Measurements from ENCODE around the gene GOLGA5. TPM values are rescaled to one million over a fixed set of nuclear protein-coding genes. Genes with fewer than 3 reads are reported as not detected.
A peak's percentile ranks its signal among the peaks of the same experiment; 100 is the strongest.

GOLGA5 gene
- total and polyA plus RNA-seq, 12 donors, result 18.5 to 27.7 (median 21.9) TPM

DNA sequence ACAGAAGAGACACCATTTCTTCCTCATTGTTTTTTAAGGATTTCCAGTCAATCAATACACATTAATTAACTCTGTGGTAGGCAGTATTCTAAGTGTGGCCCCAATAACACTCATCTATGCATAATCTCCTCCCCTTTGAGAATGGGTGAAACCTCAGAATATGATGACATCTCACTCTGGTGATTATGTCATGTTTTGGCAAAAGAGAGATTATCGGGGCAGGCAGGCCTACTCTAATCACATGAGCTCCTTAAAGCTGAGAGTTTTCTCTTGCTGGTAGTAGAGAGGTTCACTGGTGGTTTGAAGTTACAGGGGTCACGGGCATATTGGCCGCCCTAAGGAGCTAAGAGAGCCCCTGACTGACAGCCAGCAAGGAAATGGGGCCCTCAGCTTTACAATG lies 38.6 kb upstream of the GOLGA5 start:
- H3K4me3 ChIP-seq, result no peak overlapping the region
- TF ChIP-seq, protein P1, sequence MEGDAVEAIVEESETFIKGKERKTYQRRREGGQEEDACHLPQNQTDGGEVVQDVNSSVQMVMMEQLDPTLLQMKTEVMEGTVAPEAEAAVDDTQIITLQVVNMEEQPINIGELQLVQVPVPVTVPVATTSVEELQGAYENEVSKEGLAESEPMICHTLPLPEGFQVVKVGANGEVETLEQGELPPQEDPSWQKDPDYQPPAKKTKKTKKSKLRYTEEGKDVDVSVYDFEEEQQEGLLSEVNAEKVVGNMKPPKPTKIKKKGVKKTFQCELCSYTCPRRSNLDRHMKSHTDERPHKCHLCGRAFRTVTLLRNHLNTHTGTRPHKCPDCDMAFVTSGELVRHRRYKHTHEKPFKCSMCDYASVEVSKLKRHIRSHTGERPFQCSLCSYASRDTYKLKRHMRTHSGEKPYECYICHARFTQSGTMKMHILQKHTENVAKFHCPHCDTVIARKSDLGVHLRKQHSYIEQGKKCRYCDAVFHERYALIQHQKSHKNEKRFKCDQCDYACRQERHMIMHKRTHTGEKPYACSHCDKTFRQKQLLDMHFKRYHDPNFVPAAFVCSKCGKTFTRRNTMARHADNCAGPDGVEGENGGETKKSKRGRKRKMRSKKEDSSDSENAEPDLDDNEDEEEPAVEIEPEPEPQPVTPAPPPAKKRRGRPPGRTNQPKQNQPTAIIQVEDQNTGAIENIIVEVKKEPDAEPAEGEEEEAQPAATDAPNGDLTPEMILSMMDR (IDR thresholded peaks at IDR 0.05), result no peak
- H3K4me1 ChIP-seq, result peaks cover 0 to 48% (median 5%) of the 10 kb centered on the region in 9 donors
- H3K36me3 ChIP-seq, result no peaks in the 10 kb centered on the region
- intact Hi-C loops (cut with DNase I), result no loop called here
- no peaks in the 10 kb centered on the region for H3K27me3 ChIP-seq
- ATAC-seq, result peak in 1 of 8 donors; percentile 30
- H3K27ac ChIP-seq, result peak overlapping the region in 1 of 10 donors; percentile 45
- WGBS, 2 donors, result 58 to 60% methylated on average over 3 of the region's 3 CpGs
- no peaks in the 10 kb centered on the region for H3K9me3 ChIP-seq
- no peak for DNase-seq

DNA sequence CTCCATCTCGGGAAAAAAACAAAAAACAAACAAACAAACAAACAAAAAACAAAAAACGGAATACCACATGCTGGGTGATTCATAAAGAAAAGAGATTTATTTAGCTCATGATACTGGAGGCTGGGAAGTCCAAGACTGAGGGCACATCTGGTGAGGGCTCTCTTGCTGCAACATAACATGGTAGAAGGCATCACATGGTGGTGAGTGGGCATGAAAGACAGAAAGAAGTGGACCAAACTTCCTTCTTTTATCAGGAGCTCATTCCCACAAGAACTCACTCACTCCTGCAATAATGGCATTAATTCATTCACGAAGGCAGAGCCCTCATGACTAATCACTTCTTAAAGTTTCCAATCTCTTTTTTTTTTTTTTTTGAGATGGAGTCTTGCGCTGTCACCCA lies 37.7 kb upstream of the GOLGA5 start:
- intact Hi-C loops (cut with DNase I), result no loop called here
- Histone ChIP-seq H3K9me3 (no peaks in the 10 kb centered on the region), H3K36me3 (no peaks in the 10 kb centered on the region), H3K4me3 (no peak overlapping the region), H3K4me1 (peaks cover 0 to 39% (median 4%) of the 10 kb centered on the region in 9 donors), H3K27ac (no peak overlapping the region), H3K27me3 (no peaks in the 10 kb centered on the region)
- DNase-seq (no peak), ATAC-seq (no peak)
- TF ChIP-seq, protein P1 (IDR thresholded peaks at IDR 0.05), result no peak
- WGBS, 2 donors, result 89 to 93% methylated on average over 4 of the region's 4 CpGs

DNA sequence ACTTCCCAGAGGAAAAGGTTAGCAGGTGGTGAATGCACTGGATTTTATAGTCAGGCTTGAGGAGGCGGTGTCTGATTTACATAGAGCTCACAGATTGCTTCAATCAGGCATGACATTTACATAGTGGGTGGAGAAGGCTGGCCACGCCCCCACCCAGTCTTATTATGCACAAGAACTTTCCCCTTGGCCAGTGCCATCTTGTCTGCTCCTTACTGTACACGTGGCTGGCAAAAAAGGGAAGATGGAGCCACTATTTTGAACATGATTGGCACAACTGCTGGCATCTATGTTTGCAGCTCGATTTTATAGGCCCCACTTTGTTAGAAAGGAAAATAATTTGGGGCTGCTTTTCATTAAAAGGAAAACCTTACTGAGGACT lies 34.8 kb upstream of the GOLGA5 start:
- no peak overlapping the region for H3K27ac ChIP-seq
- no peak for ATAC-seq
- 69 to 73% methylated on average over 4 of the region's 4 CpGs for WGBS, 2 donors
- H3K9me3 ChIP-seq, result no peaks in the 10 kb centered on the region
- no peaks in the 10 kb centered on the region for H3K36me3 ChIP-seq
- no peaks in the 10 kb centered on the region for H3K27me3 ChIP-seq
- TF ChIP-seq, protein P1 (IDR thresholded peaks at IDR 0.05), result no peak
- no peak overlapping the region for H3K4me3 ChIP-seq
- no peak for DNase-seq
- intact Hi-C loops (cut with DNase I), result no loop called here
- peaks cover 0 to 18% (median 0%) of the 10 kb centered on the region in 9 donors for H3K4me1 ChIP-seq

DNA sequence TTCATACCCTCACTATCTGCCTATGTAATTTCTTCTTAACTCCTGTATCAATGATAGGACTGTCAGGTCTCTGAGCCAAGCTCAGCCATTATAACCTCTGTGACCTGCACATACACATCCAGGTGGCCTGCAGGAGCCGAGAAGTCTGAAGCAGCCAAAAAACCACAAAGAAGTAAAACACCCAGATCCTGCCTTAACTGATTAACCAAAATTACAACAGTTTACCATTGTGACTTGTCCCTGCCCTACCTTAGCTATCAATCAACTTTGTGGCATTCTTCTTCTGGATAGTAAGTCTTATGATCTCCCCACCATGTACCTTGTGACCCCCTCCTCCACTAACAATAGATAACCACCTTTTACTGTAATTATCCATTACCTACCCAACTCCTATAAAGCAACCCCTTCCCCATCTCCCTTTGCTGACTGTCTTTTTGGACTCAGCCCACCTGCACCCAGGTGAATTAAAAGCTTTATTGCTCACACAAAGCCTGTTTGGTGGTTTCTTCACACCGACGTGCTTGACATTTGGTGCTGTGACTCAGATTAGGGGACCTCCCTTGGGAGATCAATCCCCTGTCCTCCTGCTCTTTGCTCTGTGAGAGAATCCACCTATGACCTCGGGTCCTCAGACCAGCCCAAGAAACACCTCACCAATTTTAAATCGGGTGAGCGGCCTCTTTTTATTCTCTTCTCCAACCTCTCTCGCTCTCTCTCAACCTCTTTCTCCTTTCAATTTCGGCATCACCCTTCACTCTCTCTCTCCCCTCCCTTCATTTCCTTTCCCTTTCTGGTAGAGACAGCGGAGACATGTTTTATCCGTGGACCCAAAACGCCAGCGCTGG lies 34.2 kb upstream of the GOLGA5 start:
- intact Hi-C loops (cut with DNase I), result no loop called here
- H3K27me3 ChIP-seq, result no peaks in the 10 kb centered on the region
- H3K27ac ChIP-seq, result no peak overlapping the region
- DNase-seq (no peak), ATAC-seq (no peak)
- H3K4me1 ChIP-seq, result peaks cover 0 to 17% (median 0%) of the 10 kb centered on the region in 9 donors
- 87 to 89% methylated on average over 12 of the region's 12 CpGs for WGBS, 2 donors
- H3K36me3 ChIP-seq, result no peaks in the 10 kb centered on the region
- no peaks in the 10 kb centered on the region for H3K9me3 ChIP-seq
- H3K4me3 ChIP-seq, result no peak overlapping the region
- TF ChIP-seq, protein P1 (IDR thresholded peaks at IDR 0.05), result no peak

Data from heart right ventricle (tissue), 16 donors.